Measurements from ENCODE around the gene TRPC4AP. TPM values are rescaled to one million over a fixed set of nuclear protein-coding genes. Genes with fewer than 3 reads are reported as not detected.

The TRPC4AP gene
- total and polyA plus RNA-seq, 2 of the 8 experiments (the other 6 are each of a cell fraction or from before 2014, with no cell fraction given): 73.1 to 74.8 TPM

- Histone ChIP-seq H2AK5ac (ENCODE audit: low read depth, low read length) (no peak overlapping the region), H3K4me2 (ENCODE audit: insufficient read depth in 1 of 2, low read depth in 2 of 2, low read length in 2 of 2) (no peak overlapping the region), H3K23me2 (ENCODE audit: low read depth, low read length) (no peaks in the 10 kb centered on the region), H3K27ac (ENCODE audit: low read depth, low read length) (no peak overlapping the region), H3K4me1 (replicated peaks in 1 of 4; ENCODE audit: control insufficient read depth in 3 of 4, insufficient read depth in 4 of 4, low read length in 3 of 4) (no peaks in the 10 kb centered on the region), H4K5ac (ENCODE audit: insufficient read length, low read depth, low read length) (no peak overlapping the region), H2BK20ac (ENCODE audit: low read length) (no peak overlapping the region), H3K27me3 (replicated peaks in 1 of 4; ENCODE audit: control insufficient read depth in 3 of 4, extremely low read depth in 1 of 4, insufficient read depth in 3 of 4, low read length in 3 of 4) (no peaks in the 10 kb centered on the region), H3K79me1 (ENCODE audit: low read depth, low read length) (no peaks in the 10 kb centered on the region), H3K56ac (replicated peaks; ENCODE audit: insufficient read length, low read depth, low read length) (no peak overlapping the region), H2BK120ac (replicated peaks; ENCODE audit: low read depth, low read length) (no peak overlapping the region), H3K23ac (ENCODE audit: insufficient read length) (no peak overlapping the region), H3K9me3 (ENCODE audit: insufficient read depth in 2 of 2, low read depth in 1 of 2, low read length in 1 of 2) (no peaks in the 10 kb centered on the region), H3K4me3 (ENCODE audit: extremely low read depth in 1 of 4, insufficient read depth in 2 of 4, low read depth in 3 of 4, low read length in 4 of 4) (no peak overlapping the region), H3K79me2 (ENCODE audit: control insufficient read depth in 1 of 2, insufficient read depth in 2 of 2, low read length in 2 of 2) (no peaks in the 10 kb centered on the region), H3K18ac (ENCODE audit: extremely low read depth, low read length) (no peak overlapping the region), H2AFZ (ENCODE audit: low read length) (no peak overlapping the region), H3K36me3 (ENCODE audit: control insufficient read depth in 2 of 4, insufficient read depth in 4 of 4, low read length in 3 of 4) (peaks cover 7 to 47% (median 30%) of the 10 kb centered on the region in 4 experiments; a peak in 7 of 8 replicates), H2BK12ac (ENCODE audit: low read depth, low read length) (no peak overlapping the region), H4K91ac (replicated peaks; ENCODE audit: insufficient read length, low read length) (no peak overlapping the region), H3K4ac (replicated peaks; ENCODE audit: insufficient read length, low read depth, low read length) (no peak overlapping the region), H2BK5ac (ENCODE audit: low read depth, low read length) (no peak overlapping the region), H3K9ac (replicated peaks in 1 of 4; ENCODE audit: extremely low read depth in 1 of 4, low read depth in 3 of 4, low read length in 3 of 4) (no peak overlapping the region), H4K20me1 (replicated peaks in 1 of 2; ENCODE audit: control insufficient read depth in 1 of 2, insufficient read depth in 2 of 2, low read length in 2 of 2) (no peaks in the 10 kb centered on the region), H3K14ac (ENCODE audit: insufficient read length) (no peak overlapping the region), H2BK15ac (ENCODE audit: low read length) (no peak overlapping the region), H4K8ac (ENCODE audit: extremely low read depth, insufficient read depth, low read length) (no peak overlapping the region)
- ChIA-PET CTCF (ENCODE audit: partially characterized antibody) (interaction anchor here (1.0 to 2.7 kb wide), 3 partner anchors 13 to 32 kb away, joined by 3 to 17 read pairs (median 3); no protein-coding TSS in a partner anchor), POLR2A (ENCODE audit: partially characterized antibody) (no interaction called here)
- TF ChIP-seq JUN (IDR thresholded peaks at IDR 0.05; ENCODE audit: low read depth, low read length) (no peak), NRF1 (IDR thresholded peaks at IDR 0.05; ENCODE audit: low read depth, low read length) (no peak), TAF7 (optimal IDR thresholded peaks at IDR 0.05; ENCODE audit: borderline replicate concordance, low read depth, low read length) (no peak), SP1 (IDR thresholded peaks at IDR 0.05; ENCODE audit: low read depth, low read length) (no peak), FOSL1 (IDR thresholded peaks at IDR 0.05; ENCODE audit: insufficient read depth, low read depth, low read length) (no peak), SIRT6 (IDR thresholded peaks at IDR 0.05; ENCODE audit: low read length) (no peak), RBBP5 (IDR thresholded peaks at IDR 0.05; ENCODE audit: borderline replicate concordance, low read depth, low read length) (no peak), BACH1 (IDR thresholded peaks at IDR 0.05; ENCODE audit: low read length) (no peak), PHF8 (conservative IDR thresholded peaks at IDR 0.05; ENCODE audit: low read depth, low read length) (no peak), CBX5 (IDR thresholded peaks at IDR 0.05; ENCODE audit: low read depth, low read length) (no peak)
- WGBS, 2 experiments (ENCODE audit: extremely low coverage in 1 of 2, insufficient coverage in 1 of 2, insufficient read length in 1 of 2, insufficient replicate concordance in 2 of 2, low coverage in 1 of 2, low lambda C conversion rate in 2 of 2, missing lambda C conversion rate in 1 of 2): 89% methylated on average over 7 of the region's 8 CpGs; no CpG with 5 or more reads in 1 of the 2 experiments
- FAIRE-seq (no peak), DNase-seq (ENCODE audit: low read depth in 1 of 2, low spot score in 2 of 2) (no peak)
Measured at GRCh38 chr20:35120012-35120701, 27.6 kb upstream of the TRPC4AP start.

All from H1 (cell line).